ENCODE results near the gene LATS1. TPM values are rescaled to one million over a fixed set of nuclear protein-coding genes. Genes with fewer than 3 reads are reported as not detected.

LATS1 gene
- total and polyA plus RNA-seq, 2 donors from 2014 or later = 3.3 to 32.4 TPM

GRCh38 chr6:149725785-149726184 is 7.9 kb upstream of the LATS1 start:
- Histone ChIP-seq H3K4me1 (ENCODE audit: control insufficient read depth in 2 of 3, insufficient read depth in 2 of 3, low read depth in 1 of 3, low read length in 3 of 3) (peaks cover 0 to 2% (median 0%) of the 10 kb centered on the region in 3 donors), H3K9me3 (ENCODE audit: control insufficient read depth in 2 of 3, insufficient read depth in 1 of 3, low read length in 3 of 3) (no peaks in the 10 kb centered on the region), H3K4me3 (ENCODE audit: low read length in 3 of 3) (no peak overlapping the region), H3K27ac (ENCODE audit: low read depth in 2 of 2, low read length in 2 of 2) (no peak overlapping the region), H3K36me3 (ENCODE audit: control insufficient read depth in 2 of 3, insufficient read depth in 3 of 3, low read length in 3 of 3) (peaks cover 2 to 16% (median 7%) of the 10 kb centered on the region in 3 donors), H3K9ac (ENCODE audit: low read length in 3 of 3) (no peak overlapping the region), H3K27me3 (ENCODE audit: control insufficient read depth, insufficient read depth, low read length) (no peaks in the 10 kb centered on the region)
- TF ChIP-seq CTCF (IDR thresholded peaks at IDR 0.05; ENCODE audit: borderline replicate concordance, extremely low read depth, insufficient read depth) = no peak
- intact Hi-C loops (cut with DNase I) = no loop called here
- no peak for DNase-seq
- FAIRE-seq = no peak

GRCh38 chr6:149723771-149724417 is 6.0 kb upstream of the LATS1 start:
- FAIRE-seq (no peak), DNase-seq (peak in 2 of 5 donors; percentile 41 to 58)
- H3K9ac ChIP-seq (ENCODE audit: low read length in 3 of 3) = no peak overlapping the region
- TF ChIP-seq CTCF (IDR thresholded peaks at IDR 0.05; ENCODE audit: borderline replicate concordance, extremely low read depth, insufficient read depth) = peak; percentile 79
- H3K4me1 ChIP-seq (ENCODE audit: control insufficient read depth in 2 of 3, insufficient read depth in 2 of 3, low read depth in 1 of 3, low read length in 3 of 3) = peaks cover 0 to 2% (median 0%) of the 10 kb centered on the region in 3 donors
- no peaks in the 10 kb centered on the region for H3K27me3 ChIP-seq (ENCODE audit: control insufficient read depth, insufficient read depth, low read length)
- no peak overlapping the region for H3K27ac ChIP-seq (ENCODE audit: low read depth in 2 of 2, low read length in 2 of 2)
- intact Hi-C loops (cut with DNase I) = no loop called here
- H3K9me3 ChIP-seq (ENCODE audit: control insufficient read depth in 2 of 3, insufficient read depth in 1 of 3, low read length in 3 of 3) = no peaks in the 10 kb centered on the region
- H3K36me3 ChIP-seq (ENCODE audit: control insufficient read depth in 2 of 3, insufficient read depth in 3 of 3, low read length in 3 of 3) = peaks cover 0 to 11% (median 2%) of the 10 kb centered on the region in 3 donors
- H3K4me3 ChIP-seq (ENCODE audit: low read length in 3 of 3) = no peak overlapping the region

GRCh38 chr6:149723262-149723661 is 5.4 kb upstream of the LATS1 start:
- FAIRE-seq (no peak), DNase-seq (no peak)
- no peak overlapping the region for H3K9ac ChIP-seq (ENCODE audit: low read length in 3 of 3)
- no peak overlapping the region for H3K4me3 ChIP-seq (ENCODE audit: low read length in 3 of 3)
- no peaks in the 10 kb centered on the region for H3K9me3 ChIP-seq (ENCODE audit: control insufficient read depth in 2 of 3, insufficient read depth in 1 of 3, low read length in 3 of 3)
- peaks cover 0 to 7% (median 0%) of the 10 kb centered on the region in 3 donors for H3K36me3 ChIP-seq (ENCODE audit: control insufficient read depth in 2 of 3, insufficient read depth in 3 of 3, low read length in 3 of 3)
- TF ChIP-seq CTCF (IDR thresholded peaks at IDR 0.05; ENCODE audit: borderline replicate concordance, extremely low read depth, insufficient read depth) = no peak
- no peaks in the 10 kb centered on the region for H3K27me3 ChIP-seq (ENCODE audit: control insufficient read depth, insufficient read depth, low read length)
- H3K4me1 ChIP-seq (ENCODE audit: control insufficient read depth in 2 of 3, insufficient read depth in 2 of 3, low read depth in 1 of 3, low read length in 3 of 3) = no peaks in the 10 kb centered on the region
- intact Hi-C loops (cut with DNase I) = no loop called here
- H3K27ac ChIP-seq (ENCODE audit: low read depth in 2 of 2, low read length in 2 of 2) = no peak overlapping the region

All from kidney (tissue), 14 donors.